Liver (tissue), 3 donors: ENCODE data around the gene CARTPT.

Experiments used
- CTCF ChIP-seq: fragments of 150-350 bp; IDR thresholded peaks from 2 replicates; pipeline ENCODE4 v1.5.1; 2017; ENCODE audit warnings: improper control_type of control experiment, low read depth, low read length; ENCODE audit not compliant: missing input control
- HNF4A ChIP-seq, 2 donors: conservative IDR thresholded peaks; 2 replicates each; pipeline ENCODE4 v1.6.1; 2016; ENCODE audit warnings: antibody characterized with exemption in 2 of 2, mild to moderate bottlenecking in 2 of 2
- JUND ChIP-seq, 2 donors: IDR thresholded peaks; 2 replicates each; pipeline ENCODE4 v1.6.1; 2016; ENCODE audit warnings: antibody characterized with exemption in 2 of 2
- NR2F2 ChIP-seq: IDR thresholded peaks from 2 replicates; pipeline ENCODE4 v1.6.1; 2016; ENCODE audit warnings: antibody characterized with exemption
- RXRA ChIP-seq, 2 donors: IDR thresholded peaks; 2 replicates each; pipeline ENCODE4 v1.6.1; 2017 to 2018; ENCODE audit warnings: antibody characterized with exemption in 2 of 2, mild to moderate bottlenecking in 1 of 2
- donor health status: healthy.
- donor health status: healthy.

DNA sequence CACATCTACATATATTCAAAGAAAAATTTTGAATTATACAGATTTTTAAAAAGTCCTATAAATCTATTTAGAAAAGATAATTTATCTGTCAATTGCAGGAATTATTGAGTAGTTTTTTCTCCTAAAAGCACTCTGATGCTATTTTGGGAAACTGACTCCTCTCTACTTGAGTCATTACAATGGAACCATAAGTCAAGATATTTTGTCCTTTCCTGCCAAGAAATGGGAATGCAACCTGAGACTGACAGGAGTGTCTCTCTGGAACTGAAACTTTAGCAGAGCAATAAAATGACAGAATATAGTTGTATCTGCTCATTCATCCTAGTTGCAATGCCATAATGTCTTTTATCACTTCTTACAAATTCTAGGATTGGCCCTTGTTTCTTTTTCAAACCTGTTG is 48.6 kb downstream of the CARTPT start:
- TF ChIP-seq CTCF (no peak), NR2F2 (no peak), HNF4A (conservative IDR thresholded peaks at IDR 0.05) (no peak), JUND (IDR thresholded peaks at IDR 0.05) (no peak), RXRA (IDR thresholded peaks at IDR 0.05) (no peak)
